ENCODE data around the gene TPM4.

The TPM4 gene

GRCh38 chr19:16111160-16111908, 35.0 kb downstream of the TPM4 start, which contains the start of gene RAB8A:
TSS of gene RAB8A (plus strand) at chr19:16111889. CDS start at chr19:16111902, 13 bp downstream.
- peak within 1 kb of the TSS; percentile 79 for H3K4me3 ChIP-seq (ENCODE audit: low read depth, low read length)
- TF ChIP-seq, protein P1, sequence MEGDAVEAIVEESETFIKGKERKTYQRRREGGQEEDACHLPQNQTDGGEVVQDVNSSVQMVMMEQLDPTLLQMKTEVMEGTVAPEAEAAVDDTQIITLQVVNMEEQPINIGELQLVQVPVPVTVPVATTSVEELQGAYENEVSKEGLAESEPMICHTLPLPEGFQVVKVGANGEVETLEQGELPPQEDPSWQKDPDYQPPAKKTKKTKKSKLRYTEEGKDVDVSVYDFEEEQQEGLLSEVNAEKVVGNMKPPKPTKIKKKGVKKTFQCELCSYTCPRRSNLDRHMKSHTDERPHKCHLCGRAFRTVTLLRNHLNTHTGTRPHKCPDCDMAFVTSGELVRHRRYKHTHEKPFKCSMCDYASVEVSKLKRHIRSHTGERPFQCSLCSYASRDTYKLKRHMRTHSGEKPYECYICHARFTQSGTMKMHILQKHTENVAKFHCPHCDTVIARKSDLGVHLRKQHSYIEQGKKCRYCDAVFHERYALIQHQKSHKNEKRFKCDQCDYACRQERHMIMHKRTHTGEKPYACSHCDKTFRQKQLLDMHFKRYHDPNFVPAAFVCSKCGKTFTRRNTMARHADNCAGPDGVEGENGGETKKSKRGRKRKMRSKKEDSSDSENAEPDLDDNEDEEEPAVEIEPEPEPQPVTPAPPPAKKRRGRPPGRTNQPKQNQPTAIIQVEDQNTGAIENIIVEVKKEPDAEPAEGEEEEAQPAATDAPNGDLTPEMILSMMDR (IDR thresholded peaks at IDR 0.05; ENCODE audit: control insufficient read depth, extremely low read depth, insufficient read depth) = peak; percentile 94
- DNase-seq (ENCODE audit: low read depth) = peak; percentile 97

- TF ChIP-seq, protein P1 (IDR thresholded peaks at IDR 0.05; ENCODE audit: control insufficient read depth, extremely low read depth, insufficient read depth) = no peak
- peak overlapping the region; percentile 79 for H3K4me3 ChIP-seq (ENCODE audit: low read depth, low read length)
- DNase-seq (ENCODE audit: low read depth) = no peak
Measured at GRCh38 chr19:16111909-16112752, 35.8 kb downstream of the TPM4 start.

GRCh38 chr19:16112778-16113177, 36.5 kb downstream of the TPM4 start:
- H3K4me3 ChIP-seq (ENCODE audit: low read depth, low read length) = peak overlapping the region; percentile 79
- TF ChIP-seq, protein P1 (IDR thresholded peaks at IDR 0.05; ENCODE audit: control insufficient read depth, extremely low read depth, insufficient read depth) = no peak
- no peak for DNase-seq (ENCODE audit: low read depth)

- DNase-seq (ENCODE audit: low read depth) = no peak
- H3K4me3 ChIP-seq (ENCODE audit: low read depth, low read length) = no peak overlapping the region
- TF ChIP-seq, protein P1 (IDR thresholded peaks at IDR 0.05; ENCODE audit: control insufficient read depth, extremely low read depth, insufficient read depth) = no peak
Measured at GRCh38 chr19:16113727-16114126, 37.4 kb downstream of the TPM4 start.

DNA sequence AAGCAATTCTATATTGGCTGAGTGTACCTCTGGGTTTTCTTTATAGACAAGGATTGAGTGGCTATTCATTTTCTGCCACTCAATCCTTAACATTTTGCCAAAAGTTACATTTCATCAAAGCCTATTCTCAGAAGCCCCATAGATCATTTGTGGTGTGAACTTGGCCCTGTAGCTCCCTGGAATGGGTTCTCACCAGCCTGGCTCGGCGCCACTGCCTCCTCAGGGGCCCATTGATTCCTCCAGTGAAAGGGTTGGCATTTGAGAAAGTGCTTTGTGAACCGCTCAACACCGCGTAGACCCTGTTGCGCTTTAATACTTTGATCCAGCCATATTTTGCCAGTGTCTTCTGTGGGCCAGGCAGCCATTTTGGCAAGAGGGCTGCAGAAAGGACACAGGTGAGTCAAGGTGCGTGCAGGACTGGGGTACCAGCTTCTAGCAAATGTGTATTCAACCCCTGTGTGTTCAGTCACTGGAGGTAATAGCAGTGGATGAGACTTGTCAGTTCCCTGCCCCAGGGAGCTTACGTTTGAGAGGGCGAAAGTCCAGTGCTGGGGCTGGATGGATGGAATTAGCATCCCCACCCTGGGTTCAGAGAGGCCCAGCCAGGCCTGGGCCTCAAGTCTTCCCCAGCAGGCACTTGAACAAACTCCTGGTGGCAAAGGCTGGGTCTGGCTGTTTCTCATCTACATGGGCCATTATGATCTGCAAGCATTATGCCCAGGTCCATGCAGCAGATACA, 39.2 kb downstream of the TPM4 start:
- TF ChIP-seq, protein P1 (IDR thresholded peaks at IDR 0.05; ENCODE audit: control insufficient read depth, extremely low read depth, insufficient read depth) = no peak
- H3K4me3 ChIP-seq (ENCODE audit: low read depth, low read length) = no peak overlapping the region
- no peak for DNase-seq (ENCODE audit: low read depth)

GRCh38 chr19:16116067-16116466, 39.8 kb downstream of the TPM4 start:
- TF ChIP-seq, protein P1 (IDR thresholded peaks at IDR 0.05; ENCODE audit: control insufficient read depth, extremely low read depth, insufficient read depth) = no peak
- H3K4me3 ChIP-seq (ENCODE audit: low read depth, low read length) = no peak overlapping the region
- no peak for DNase-seq (ENCODE audit: low read depth)
